ENCODE data around the gene TRDN.
"Not testable (repeated sequence)": the region's sequence is repeated elsewhere in the genome, so short reads cannot be mapped to it uniquely, and the experiment has no call there.

TRDN gene

DNA sequence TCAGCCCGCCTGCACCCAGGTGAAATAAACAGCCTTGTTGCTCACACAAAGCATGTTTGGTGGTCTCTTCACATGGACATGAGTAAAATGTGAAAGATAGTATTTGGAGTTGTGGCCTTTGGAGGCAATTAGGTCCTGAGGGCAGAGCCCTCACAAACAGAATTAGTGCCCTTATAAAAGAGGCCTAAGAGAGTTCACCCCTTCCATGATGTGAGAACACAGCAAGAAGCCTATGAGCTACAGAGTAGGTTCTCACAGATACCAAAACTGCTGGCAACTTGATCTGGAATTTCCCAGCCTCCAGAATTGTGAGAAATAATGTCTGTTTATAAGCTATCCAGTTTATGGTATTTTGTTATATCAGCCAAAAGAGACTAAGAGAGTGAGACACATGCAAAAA lies 74.5 kb downstream of the TRDN start:
- no peak for FAIRE-seq

DNA sequence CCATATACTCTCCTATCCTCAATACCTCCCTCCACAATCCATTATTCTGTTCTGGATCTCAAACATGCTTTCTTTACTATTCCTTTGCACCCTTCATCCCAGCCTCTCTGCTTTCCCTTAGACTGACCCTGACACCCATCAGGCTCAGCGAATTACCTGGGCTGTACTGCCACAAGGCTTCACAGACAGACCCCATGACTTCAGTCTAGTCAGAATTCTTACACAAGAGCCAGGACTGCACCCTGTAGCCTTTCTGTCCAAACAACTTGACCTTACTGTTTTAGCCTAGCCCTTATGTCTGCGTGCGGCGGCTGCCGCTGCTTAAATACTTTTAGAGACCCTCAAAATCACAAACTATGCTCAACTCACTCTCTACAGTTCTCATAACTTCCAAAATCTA lies 76.9 kb downstream of the TRDN start:
- not testable (repeated sequence) for FAIRE-seq

DNA sequence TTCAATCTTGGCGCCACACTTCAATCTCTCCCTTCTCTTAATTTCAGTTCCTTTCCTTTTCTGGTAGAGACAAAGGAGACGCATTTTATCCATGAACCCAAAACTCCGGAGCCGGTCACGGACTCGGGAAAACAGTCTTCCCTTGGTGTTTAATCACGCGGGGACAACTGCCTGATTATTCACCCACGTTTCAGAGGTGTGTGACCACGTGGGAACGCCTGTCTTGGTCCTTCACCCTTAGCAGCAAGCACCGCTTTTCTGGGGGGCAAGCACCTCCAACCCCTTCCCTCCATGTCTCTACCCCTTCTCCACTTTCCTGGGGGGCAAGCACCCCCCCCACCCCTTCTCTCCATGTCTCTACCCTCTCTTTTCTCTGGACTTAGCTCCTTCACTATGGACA lies 79.3 kb downstream of the TRDN start:
- FAIRE-seq = not testable (repeated sequence)

- no peak for FAIRE-seq
These were observed 84.6 kb downstream of the TRDN start for GRCh38 chr6:123551939-123552707.

GRCh38 chr6:123550052-123550617 lies 86.6 kb downstream of the TRDN start:
- no peak for FAIRE-seq

GRCh38 chr6:123549476-123549875 lies 87.3 kb downstream of the TRDN start:
- FAIRE-seq = no peak

- FAIRE-seq = no peak
These were observed 89.4 kb downstream of the TRDN start for GRCh38 chr6:123547216-123547978.

DNA sequence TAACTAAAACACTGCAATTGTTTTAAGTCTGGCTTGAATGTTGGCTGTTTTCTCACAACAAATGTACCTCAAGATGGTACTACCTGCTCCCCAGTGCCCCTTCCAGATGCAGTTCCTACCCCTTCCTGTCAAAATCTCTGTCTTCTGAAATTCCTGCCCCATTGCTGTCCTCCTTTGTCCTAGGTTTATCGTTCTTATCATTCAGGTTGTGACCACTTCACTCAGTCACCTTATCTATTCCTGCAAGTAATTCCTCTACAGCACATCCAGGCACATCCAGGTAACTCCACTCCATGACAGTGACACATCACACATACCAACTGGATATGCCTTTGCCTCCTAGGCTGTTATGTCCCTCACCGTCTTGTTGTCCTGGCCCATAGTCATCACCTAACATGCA lies 90.2 kb downstream of the TRDN start:
- FAIRE-seq = no peak

DNA sequence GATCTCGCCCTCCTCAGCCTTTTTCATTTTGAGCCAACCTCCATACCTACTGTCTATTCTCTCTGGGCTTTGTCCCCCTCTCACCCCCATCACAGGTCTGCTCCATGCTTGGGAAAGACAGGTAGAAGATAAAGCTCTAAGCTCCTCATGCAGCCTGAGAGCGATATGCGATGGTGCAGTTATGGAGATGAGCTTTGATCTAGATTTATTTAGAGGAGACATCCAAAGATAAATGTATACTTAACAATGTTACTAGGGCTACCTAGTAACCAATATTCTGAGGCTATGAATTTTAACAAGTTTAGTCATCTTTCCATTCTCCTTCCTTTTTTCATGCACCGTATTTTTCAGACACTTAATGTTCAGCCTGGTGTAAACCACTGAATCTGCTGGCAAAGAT lies 95.3 kb downstream of the TRDN start:
- FAIRE-seq = no peak

GRCh38 chr6:123533862-123534648 lies 102.7 kb downstream of the TRDN start:
- FAIRE-seq = no peak

- no peak for FAIRE-seq
These were observed 106.9 kb downstream of the TRDN start for GRCh38 chr6:123529843-123530242.

GRCh38 chr6:123529058-123529457 lies 107.7 kb downstream of the TRDN start:
- no peak for FAIRE-seq

- no peak for FAIRE-seq
These were observed 109.3 kb downstream of the TRDN start for GRCh38 chr6:123527406-123527805.

DNA sequence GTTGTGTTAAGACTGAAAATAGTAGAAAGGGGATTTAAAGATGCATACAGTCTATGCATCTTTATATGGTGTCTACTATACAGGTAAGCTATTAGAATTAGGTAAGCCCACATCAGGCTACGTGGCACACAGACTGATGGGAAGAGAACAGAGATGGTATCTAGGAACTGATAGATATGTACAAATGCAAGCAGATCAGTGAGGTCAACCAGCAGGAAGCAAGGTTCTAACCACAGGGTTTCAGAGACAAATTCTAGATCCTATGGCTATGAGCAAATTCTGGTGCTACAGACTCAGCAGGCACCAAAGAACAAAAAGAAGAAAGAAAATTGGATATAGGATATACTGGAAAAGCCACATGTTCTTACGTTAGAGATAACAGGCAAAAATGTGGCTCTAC lies 110.6 kb downstream of the TRDN start:
- FAIRE-seq = no peak

GRCh38 chr6:123524781-123525180 lies 112.0 kb downstream of the TRDN start:
- FAIRE-seq = no peak

GRCh38 chr6:123520217-123520616 lies 116.5 kb downstream of the TRDN start:
- FAIRE-seq = no peak

DNA sequence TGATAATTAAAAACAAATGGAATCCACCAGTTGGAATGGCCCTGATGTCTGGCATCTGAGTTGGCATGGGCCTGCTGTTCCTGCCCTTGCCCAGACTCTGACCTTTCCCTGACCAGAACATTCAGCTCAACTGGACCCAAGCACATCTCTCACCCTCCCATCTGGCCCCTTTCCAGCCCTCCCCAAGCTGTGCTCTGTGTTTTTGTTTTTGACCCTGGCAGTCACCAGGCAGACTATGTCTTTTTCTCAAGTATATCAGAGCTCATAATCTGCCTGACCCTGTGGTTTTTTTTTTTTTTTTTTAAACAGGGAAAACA lies 117.6 kb downstream of the TRDN start:
- no peak for FAIRE-seq

DNA sequence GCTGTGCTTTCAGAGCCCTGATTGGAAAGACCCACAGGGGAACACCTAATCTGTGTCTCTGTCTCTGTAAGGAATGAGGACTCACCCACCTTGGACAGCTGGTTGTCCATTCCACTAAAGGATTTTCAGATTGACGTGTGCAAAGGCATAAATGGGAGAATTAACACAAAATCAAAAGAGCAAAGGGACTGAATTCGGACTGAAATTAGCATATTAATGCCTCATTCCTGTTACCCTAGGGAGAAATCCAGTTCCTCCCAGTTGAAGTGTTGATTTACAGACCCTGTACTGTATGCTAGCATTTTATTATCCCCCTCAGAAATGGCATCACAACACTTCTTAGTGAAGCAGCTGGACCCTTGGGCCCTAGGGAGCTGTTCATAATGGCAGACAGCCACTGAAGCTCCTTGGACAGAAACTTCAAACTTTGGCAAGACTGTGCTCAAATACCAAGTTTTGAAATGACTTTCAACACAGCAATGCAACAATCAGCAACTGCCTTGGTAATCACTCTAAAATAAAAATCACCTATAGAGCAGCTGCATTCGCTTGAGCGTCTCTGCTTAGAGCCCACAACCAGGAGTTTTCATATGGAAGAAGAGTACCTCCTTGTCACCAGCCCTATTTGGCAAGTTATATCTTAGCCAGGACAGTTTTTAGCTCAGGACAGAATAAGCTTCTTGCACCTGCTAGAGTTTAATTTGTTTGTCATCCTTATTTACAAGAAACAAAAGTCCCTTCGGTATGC lies 118.1 kb downstream of the TRDN start:
- FAIRE-seq = no peak

- no peak for FAIRE-seq
These were observed 121.0 kb downstream of the TRDN start for GRCh38 chr6:123515715-123516114.

DNA sequence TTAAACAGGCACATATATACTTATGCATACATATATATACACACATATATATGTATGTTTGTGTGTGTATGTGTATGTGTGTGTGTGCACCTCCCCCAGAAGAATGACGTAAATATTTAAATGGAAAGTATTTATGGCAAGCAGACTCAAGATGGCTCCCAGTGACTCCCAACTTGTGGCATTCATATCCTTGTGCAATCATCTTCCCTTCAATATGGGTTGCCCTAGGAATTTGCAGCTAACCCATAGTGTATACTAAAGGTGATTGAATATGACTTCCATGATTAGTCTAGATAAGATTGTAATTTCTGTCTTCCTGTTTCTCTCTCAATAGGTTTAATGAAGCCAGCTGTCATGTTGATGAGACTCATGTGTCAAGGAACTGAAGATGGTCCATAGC lies 127.6 kb downstream of the TRDN start:
- FAIRE-seq = no peak

DNA sequence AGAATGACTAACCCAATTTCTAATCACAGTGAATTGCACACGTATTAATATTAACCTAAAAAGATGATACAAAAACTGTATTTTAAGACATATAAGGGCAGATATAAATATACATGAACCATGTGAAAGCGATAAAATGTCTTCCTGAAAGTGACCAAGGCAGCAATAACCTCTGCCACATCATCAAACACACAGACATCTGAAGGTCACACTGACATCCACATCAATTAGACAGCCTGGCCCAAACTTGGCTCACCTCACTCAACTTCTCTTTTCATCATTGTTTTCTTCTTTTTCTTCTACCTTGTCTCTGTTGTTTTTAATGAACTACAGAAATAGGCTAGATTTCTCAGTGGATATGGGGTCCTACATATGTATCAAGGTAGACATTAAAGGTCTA lies 128.5 kb downstream of the TRDN start:
- FAIRE-seq = no peak

DNA sequence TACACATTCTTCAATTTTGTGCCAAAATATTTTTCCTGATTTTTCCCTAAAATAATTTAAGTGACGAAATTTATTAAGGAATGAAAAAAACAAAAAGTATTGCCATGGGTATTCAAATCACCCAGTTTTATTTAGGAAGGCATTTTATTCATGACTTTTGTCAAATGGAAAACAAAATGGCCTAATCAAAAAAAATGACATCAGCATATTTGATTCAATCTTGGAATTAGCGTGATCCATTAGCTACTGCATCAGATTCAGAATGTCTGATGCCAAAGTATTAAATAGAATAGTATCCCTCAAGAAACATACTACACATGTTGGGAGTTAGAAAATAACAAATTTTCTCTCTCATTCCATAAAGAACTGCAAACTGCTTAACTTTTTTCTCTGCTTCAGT lies 129.2 kb downstream of the TRDN start:
- no peak for FAIRE-seq

DNA sequence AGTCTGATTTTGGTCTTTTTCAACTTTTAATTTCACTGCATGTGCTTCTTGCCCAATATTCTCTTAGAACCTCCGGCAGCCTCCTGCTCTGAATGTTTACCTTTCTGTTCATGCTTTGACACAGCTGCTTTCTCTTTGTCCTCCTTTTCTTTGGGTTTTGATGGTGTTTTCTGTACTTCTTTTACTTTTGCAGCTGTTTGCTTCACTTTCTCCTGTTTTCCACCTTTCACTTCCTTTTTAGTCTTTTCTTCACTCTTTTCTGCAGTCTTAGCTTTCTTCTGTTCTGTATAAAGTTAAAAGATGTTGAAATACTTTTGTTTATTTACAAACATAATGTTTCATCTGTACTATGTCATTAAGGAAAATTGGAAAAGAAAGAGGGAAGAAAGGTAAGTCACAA lies 133.1 kb downstream of the TRDN start:
- no peak for FAIRE-seq
